K562 (cell line): ENCODE data around the gene IGSF3. TPM values are rescaled to one million over a fixed set of nuclear protein-coding genes. Genes with fewer than 3 reads are reported as not detected.

Experiments used
- BACH1 ChIP-seq: fragments of 200-800 bp; sonication (Bioruptor generic); IDR thresholded peaks from 2 replicates; pipeline ENCODE4 v1.6.1; 2016; ENCODE audit warnings: missing genetic modification characterization, missing compliant biosample characterization
- CREM ChIP-seq: IDR thresholded peaks from 2 replicates; pipeline ENCODE4 v1.6.1; 2014; ENCODE audit warnings: antibody characterized with exemption, low read depth
- DMBX1 ChIP-seq: fragments of 250-450 bp; sonication (Bioruptor Pico); IDR thresholded peaks from 2 replicates; pipeline ENCODE4 v1.8.0; 2022; ENCODE audit warnings: inconsistent platforms, mild to moderate bottlenecking, moderate library complexity, borderline replicate concordance
- EP300 ChIP-seq: IDR thresholded peaks from 2 replicates; pipeline ENCODE4 v1.6.1; 2012; ENCODE audit warnings: low read length, improper control_type of control experiment
- FOXP1 ChIP-seq: sonication (generic); formaldehyde crosslinking; IDR thresholded peaks from 2 replicates; pipeline ENCODE4 v1.8.0; 2022; ENCODE audit warnings: mild to moderate bottlenecking, missing genetic modification reagents
- JUND ChIP-seq, 2 experiments: IDR thresholded peaks; 2 replicates in 1 of 2; 3 replicates in 1 of 2; pipeline ENCODE4 v1.6.1; 2011; ENCODE audit warnings: borderline replicate concordance in 2 of 2, low read depth in 2 of 2, low read length in 2 of 2, improper control_type of control experiment in 1 of 2, missing biosample characterization in 1 of 2, missing genetic modification characterization in 1 of 2, missing genetic modification reagents in 1 of 2
- MEF2A ChIP-seq: IDR thresholded peaks from 2 replicates; pipeline ENCODE4 v1.6.1; 2011; ENCODE audit warnings: low read depth, mild to moderate bottlenecking, low read length, moderate library complexity; ENCODE audit not compliant: control insufficient read depth
- MTA3 ChIP-seq: fragments of 450-650 bp; formaldehyde crosslinking; IDR thresholded peaks from 2 replicates; pipeline ENCODE4 v1.6.1; 2017; ENCODE audit warnings: mild to moderate bottlenecking, borderline replicate concordance
- NRF1 ChIP-seq, 2 experiments: fragments of 450-650 bp; IDR thresholded peaks in 1 of 2; conservative IDR thresholded peaks in 1 of 2; 2 replicates each; pipeline ENCODE4 v1.6.1; 2014; ENCODE audit warnings: mild to moderate bottlenecking in 2 of 2
- RCOR1 ChIP-seq, 2 experiments: IDR thresholded peaks; 2 replicates each; pipeline ENCODE4 v1.6.1; 2012; ENCODE audit warnings: low read depth in 2 of 2, low read length in 2 of 2, borderline replicate concordance in 1 of 2, improper control_type of control experiment in 1 of 2
- RFX1 ChIP-seq: fragments of 450-650 bp; IDR thresholded peaks from 2 replicates; pipeline ENCODE4 v1.6.1; 2016; ENCODE audit warnings: mild to moderate bottlenecking, moderate library complexity
- ZKSCAN1 ChIP-seq: fragments of 150-350 bp; IDR thresholded peaks from 2 replicates; pipeline ENCODE4 v1.6.1; 2016; ENCODE audit warnings: low read depth, low read length
- ZNF224 ChIP-seq: sonication (generic); formaldehyde crosslinking; IDR thresholded peaks from 2 replicates; pipeline ENCODE4 v1.8.0; 2022; ENCODE audit warnings: mild to moderate bottlenecking, missing genetic modification reagents
- polyA plus RNA-seq, 8 experiments: library from polyadenylated mRNA; depleted of rRNA in 4 of 8; stranded (reverse) in 5 of 8; unstranded in 3 of 8; fragments of >200 nt; fragmentation: Nextera tagmentation in 2 of 8; fragmentation: Illumina TruSeq in 1 of 8; extraction: Ambion mirVana in 2 of 8; extraction: Trizol in 1 of 8; gene quantifications; 2 replicates each; pipeline versions ENCODE4 v1.2.1 to v1.2.3, GENCODE V29; 2011 to 2014; ENCODE audit warnings: inconsistent platforms in 1 of 8, missing spikeins in 1 of 8
- total RNA-seq, 7 experiments: library from RNA; depleted of rRNA in 6 of 7; stranded (reverse); fragments of >200 nt in 6 of 7; fragmentation: Illumina TruSeq in 2 of 7; extraction: Trizol in 2 of 7; gene quantifications; 2 replicates each; pipeline versions ENCODE4 v1.2.1 to v1.2.3, GENCODE V29; 2011 to 2021; ENCODE audit warnings: low replicate concordance in 1 of 7

IGSF3 gene
- total and polyA plus RNA-seq, 9 of the 15 experiments (the other 6 are each of a cell fraction or from before 2014, with no cell fraction given), result 1.1 to 15.0 (median 8.3) TPM

- TF ChIP-seq MEF2A (no peak), FOXP1 (no peak), RFX1 (no peak), DMBX1 (CRISPR knock-in tag) (no peak), MTA3 (no peak), ZKSCAN1 (no peak; the same call in 1 of the 2 replicates), CREM (peak; percentile 58), BACH1 (no peak), NRF1 (conservative IDR thresholded peaks at IDR 0.05 in 1 of 2, IDR thresholded peaks at IDR 0.05 in 1 of 2) (peak; percentile 83 to 86), RCOR1 (IDR thresholded peaks at IDR 0.05; ENCODE audit: borderline replicate concordance in 1 of 2, low read depth in 2 of 2, low read length in 2 of 2) (peak in 1 of 2 experiments; percentile 83; a peak in 3 of 4 replicates), EP300 (no peak; the same call in 1 of the 2 replicates), ZNF224 (CRISPR knock-in tag) (0 out of 2 replicates have a peak, but pooled peaks have one; percentile 58), JUND (IDR thresholded peaks at IDR 0.05; ENCODE audit: borderline replicate concordance, low read depth, low read length) (peak; percentile 25; the same call in 1 of the 2 replicates), JUND (tag; IDR thresholded peaks at IDR 0.05; ENCODE audit: borderline replicate concordance, low read depth, low read length) (peak; percentile 28; the same call in 1 of the 3 replicates)
Observed at GRCh38 chr1:116569776-116570357, 97.7 kb downstream of the IGSF3 start (continued).
